GM12864 (cell line): Measurements from ENCODE around the gene SLAMF7.
A peak's percentile ranks its signal among the peaks of the same experiment; 100 is the strongest.

ENCODE experiments used
- DNase-seq: peaks from one replicate; pipeline ENCODE4 v3.0.0-alpha.2; 2011; ENCODE audit warnings: low read depth
- H3K4me3 ChIP-seq: 2 replicates; pipeline ENCODE4 v1.5.1; 2011; ENCODE audit warnings: mild to moderate bottlenecking, low read depth, low read length, control low read depth
- TF ChIP-seq, protein P1 (sequence below): IDR thresholded peaks from 2 replicates; pipeline ENCODE4 v1.5.1; 2011; ENCODE audit warnings: low read depth, mild to moderate bottlenecking, moderate library complexity, low read length, control low read depth, inconsistent platforms; ENCODE audit errors: missing control alignments

The SLAMF7 gene

DNA sequence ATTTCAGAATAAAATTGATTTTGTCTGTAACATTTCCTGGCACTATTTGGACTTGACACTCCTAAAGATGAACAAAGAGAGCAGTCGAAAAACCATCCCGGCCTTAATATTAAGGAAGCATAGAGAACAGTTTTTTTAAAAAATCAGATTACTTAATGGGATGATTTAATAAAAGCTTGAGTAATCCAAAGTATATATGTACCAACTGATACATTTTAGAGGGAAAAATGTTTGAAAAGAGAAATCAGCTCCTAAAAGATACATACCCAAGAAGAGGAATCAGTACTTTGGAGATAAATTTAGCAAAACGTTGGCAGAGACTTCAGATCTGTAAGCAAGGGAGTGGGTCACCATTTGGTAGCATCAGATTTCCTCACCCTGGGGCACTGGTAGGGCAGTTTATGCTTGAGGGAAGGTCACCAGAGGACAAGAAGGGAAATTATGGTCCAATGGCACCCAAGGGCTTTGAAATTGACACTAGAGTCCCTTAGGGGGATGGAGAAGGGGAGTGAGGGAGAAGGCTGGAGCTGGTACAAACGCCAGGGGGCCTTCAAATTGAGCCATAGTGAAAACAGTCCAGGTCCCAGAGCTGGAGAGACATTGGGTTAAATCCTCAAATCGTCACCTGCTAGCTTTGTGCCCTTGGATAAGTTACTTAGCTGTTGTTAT lies 5.9 kb downstream of the SLAMF7 start:
- no peak for DNase-seq
- TF ChIP-seq, protein P1, sequence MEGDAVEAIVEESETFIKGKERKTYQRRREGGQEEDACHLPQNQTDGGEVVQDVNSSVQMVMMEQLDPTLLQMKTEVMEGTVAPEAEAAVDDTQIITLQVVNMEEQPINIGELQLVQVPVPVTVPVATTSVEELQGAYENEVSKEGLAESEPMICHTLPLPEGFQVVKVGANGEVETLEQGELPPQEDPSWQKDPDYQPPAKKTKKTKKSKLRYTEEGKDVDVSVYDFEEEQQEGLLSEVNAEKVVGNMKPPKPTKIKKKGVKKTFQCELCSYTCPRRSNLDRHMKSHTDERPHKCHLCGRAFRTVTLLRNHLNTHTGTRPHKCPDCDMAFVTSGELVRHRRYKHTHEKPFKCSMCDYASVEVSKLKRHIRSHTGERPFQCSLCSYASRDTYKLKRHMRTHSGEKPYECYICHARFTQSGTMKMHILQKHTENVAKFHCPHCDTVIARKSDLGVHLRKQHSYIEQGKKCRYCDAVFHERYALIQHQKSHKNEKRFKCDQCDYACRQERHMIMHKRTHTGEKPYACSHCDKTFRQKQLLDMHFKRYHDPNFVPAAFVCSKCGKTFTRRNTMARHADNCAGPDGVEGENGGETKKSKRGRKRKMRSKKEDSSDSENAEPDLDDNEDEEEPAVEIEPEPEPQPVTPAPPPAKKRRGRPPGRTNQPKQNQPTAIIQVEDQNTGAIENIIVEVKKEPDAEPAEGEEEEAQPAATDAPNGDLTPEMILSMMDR: peak; percentile 4
- H3K4me3 ChIP-seq: no peak overlapping the region

DNA sequence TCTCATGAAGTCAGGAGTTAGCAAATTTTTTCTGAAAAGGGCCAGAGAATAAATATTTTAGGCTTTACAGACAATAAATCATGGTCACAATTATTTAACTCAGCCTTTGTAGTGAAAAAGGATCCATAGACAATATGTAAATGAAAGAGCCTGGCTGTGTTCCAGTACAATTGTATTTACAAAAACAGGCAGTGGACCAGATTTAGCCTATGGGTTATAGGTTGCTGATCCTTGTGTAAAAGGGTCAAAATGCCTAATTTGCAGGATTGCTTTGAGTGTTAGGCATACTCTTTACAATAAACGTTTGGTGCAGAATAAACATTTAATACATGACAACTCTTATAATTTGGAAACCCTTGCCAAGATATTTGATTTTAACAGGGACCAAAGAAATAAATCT lies 6.5 kb downstream of the SLAMF7 start:
- H3K4me3 ChIP-seq: no peak overlapping the region
- TF ChIP-seq, protein P1: no peak
- no peak for DNase-seq

DNA sequence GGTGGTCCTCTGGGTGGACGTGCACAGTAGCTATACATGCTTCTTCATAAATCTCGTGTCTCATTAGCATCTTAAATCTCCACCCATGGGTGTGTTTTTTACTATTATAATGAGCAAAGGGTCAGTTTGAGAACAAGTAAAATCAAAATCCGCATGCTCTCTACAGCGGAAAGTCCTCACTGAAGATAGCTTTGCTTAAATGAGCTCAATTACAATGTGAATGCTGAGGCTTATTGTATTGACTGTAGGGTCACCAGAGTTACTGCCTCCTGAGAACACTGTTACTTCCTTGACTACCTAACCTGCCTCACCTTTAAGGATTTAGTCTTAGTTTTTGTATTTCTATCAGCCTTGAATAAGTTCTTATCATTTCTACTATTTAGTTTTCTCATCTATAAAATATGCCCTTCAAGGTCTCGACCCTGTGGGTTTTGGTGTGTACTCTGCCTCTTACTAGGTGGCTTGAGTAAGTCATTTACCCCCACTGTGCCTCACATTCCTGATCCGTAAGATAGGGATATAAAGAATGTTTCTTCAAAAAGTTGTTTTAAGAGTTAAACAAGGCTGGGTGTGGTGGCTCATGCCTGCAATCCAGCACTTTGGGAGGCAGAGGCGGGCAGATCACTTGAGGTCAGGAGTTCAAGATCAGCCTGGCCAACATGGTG lies 7.9 kb downstream of the SLAMF7 start:
- no peak overlapping the region for H3K4me3 ChIP-seq
- no peak for DNase-seq
- TF ChIP-seq, protein P1: no peak

DNA sequence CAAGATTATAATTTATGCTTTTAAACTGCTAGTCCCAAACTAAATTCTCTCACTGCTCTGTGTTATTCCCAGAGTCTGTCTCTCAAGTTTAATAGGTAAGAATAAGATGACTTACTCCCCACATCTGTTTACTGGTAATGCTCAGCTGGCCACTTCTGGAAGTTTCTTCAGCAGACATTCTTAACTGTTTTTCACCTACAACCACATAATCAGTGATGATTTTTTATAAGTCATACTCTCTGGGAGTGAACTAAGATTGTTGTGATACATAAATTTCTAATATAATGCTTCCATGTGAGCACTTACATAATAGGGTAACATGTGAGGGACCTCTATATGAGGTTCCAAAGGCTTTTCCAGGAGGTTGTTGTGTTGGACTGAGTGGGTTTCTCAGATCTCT lies 8.7 kb downstream of the SLAMF7 start:
- no peak overlapping the region for H3K4me3 ChIP-seq
- no peak for DNase-seq
- TF ChIP-seq, protein P1: no peak

DNA sequence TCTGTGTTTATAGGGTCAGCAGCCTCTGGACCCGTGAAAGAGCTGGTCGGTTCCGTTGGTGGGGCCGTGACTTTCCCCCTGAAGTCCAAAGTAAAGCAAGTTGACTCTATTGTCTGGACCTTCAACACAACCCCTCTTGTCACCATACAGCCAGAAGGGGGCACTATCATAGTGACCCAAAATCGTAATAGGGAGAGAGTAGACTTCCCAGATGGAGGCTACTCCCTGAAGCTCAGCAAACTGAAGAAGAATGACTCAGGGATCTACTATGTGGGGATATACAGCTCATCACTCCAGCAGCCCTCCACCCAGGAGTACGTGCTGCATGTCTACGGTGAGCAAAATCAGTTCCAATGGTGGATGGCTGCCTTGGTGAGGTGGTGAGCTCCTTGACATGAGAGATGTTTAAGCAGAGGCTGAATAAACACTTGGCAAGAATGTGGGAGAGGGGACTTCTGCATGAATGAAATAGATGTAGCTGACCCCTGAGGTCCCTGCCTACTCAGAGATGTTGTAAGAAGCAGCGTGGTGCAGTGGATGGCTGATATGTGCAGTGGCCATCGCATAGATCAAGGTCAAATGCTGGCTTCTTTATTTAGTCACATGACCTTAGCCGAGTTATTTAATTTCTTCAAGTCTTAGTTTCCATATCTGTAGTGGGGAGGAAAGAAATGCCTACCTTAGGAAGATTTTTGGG lies 9.3 kb downstream of the SLAMF7 start:
- H3K4me3 ChIP-seq: no peak overlapping the region
- no peak for DNase-seq
- TF ChIP-seq, protein P1: peak; percentile 47

DNA sequence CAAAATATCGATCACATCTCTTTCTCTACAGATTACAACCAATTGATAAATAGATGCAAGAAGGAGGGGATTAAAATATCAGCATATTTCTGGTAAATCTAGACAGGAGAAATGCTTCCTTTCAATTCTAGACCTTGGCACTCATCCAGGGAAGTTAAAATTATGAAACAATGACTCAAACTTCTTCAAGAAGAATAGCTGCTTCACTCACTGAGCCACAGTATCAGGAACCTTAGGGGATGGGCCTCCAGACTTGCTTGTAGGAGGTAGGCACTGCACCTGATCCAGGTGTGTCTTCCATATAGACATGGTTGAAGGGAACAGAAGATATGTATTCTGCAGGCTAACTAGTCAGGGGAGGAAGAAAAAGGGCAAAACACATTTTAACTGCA lies 9.8 kb downstream of the SLAMF7 start:
- no peak overlapping the region for H3K4me3 ChIP-seq
- no peak for DNase-seq
- TF ChIP-seq, protein P1: no peak
